Activated naive CD4-positive, alpha-beta T cell treated with anti-CD3 and anti-CD28 coated beads, Interleukin-2, amount 50 U/mL, for 24 hours (primary cell): Measurements from ENCODE around the gene TFR2.
"Not testable (repeated sequence)": the region's sequence is repeated elsewhere in the genome, so short reads cannot be mapped to it uniquely, and the experiment has no call there.

ENCODE experiments used
- H3K27ac Mint-ChIP-seq: one replicate; pipeline ENCODE4 v1.8.0; 2021; ENCODE audit warnings: mild to moderate bottlenecking, mixed read lengths
- H3K27me3 Mint-ChIP-seq: one replicate; pipeline ENCODE4 v1.8.0; 2021; ENCODE audit warnings: mixed read lengths
- H3K36me3 Mint-ChIP-seq: one replicate; pipeline ENCODE4 v1.8.0; 2021; ENCODE audit warnings: mixed read lengths
- H3K4me1 Mint-ChIP-seq: one replicate; pipeline ENCODE4 v1.8.0; 2021; ENCODE audit warnings: mixed read lengths
- H3K4me3 Mint-ChIP-seq: one replicate; pipeline ENCODE4 v1.8.0; 2021; ENCODE audit warnings: mild to moderate bottlenecking, mixed read lengths
- H3K9me3 Mint-ChIP-seq: one replicate; pipeline ENCODE4 v1.8.0; 2021; ENCODE audit warnings: mixed read lengths

Gene TFR2

DNA sequence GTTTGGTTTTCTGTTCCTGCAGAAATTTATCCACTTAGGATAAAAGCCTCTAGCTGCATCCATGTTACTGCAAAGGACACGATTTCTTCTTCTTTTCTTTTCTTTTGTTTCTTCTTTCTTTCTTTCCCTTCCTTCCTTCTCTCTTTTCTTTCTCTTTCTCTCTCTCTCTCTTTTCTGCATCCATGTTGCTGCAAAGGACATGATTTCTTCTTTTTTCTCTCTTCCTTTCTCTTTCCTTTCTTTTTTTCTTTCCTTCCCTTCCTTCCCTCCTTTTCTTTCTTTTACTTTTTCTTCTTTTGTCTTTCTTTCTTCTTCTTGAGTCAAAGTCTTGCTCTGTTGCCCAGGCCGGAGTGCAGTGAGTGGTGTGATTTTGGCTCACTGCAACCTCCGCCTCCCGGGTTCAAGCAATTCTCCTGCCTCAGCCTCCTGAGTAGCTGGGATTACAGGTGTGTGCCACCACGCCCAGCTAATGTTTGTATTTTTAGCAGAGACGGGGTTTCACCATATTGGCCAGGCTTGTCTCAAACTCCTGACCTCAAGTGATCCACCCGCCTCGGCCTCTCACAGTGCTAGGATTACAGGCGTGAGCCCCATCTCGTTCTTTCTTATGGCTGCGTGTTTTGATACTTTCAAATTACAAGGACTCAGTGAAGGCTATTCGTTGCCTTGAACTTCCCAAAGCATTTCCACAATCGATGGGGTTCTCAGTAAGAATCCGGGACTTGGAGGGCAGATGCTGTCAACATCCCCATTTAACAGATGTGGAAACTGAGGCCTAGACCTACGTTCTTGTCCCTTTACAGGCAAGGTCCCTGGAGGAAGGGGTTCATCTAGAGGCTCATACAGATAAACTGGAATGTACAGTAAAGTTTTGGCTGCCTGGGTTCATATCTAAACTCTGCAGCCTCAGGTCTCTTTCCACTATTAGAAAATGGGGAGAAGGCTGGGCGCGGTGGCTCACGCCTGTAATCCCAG lies 30.3 kb upstream of the TFR2 start:
- Mint-ChIP-seq H3K27ac (no peak overlapping the region), H3K9me3 (no peaks in the 10 kb centered on the region), H3K4me1 (peaks cover 4% of the 10 kb centered on the region), H3K36me3 (no peaks in the 10 kb centered on the region), H3K4me3 (no peak overlapping the region), H3K27me3 (no peaks in the 10 kb centered on the region)

DNA sequence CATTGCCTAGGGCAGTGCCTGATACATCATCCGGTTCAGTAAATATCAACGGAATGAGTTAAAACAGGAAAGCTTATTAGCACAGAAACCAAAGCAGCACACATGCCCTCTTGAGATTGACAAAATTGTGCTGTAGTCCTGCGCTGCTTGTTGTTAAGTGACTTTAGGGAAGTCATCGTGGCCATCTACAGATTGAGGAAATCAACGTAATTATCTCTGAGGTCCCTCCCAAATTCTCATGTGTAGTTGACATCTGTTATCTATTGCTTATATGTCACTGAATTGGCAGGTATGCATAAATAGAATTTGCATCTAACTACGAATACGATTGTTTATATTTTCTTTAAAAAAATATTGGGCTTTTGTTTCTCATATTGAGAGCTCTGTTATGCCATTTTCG lies 28.7 kb upstream of the TFR2 start:
- Mint-ChIP-seq H3K4me1 (no peaks in the 10 kb centered on the region), H3K27ac (no peak overlapping the region), H3K9me3 (no peaks in the 10 kb centered on the region), H3K27me3 (no peaks in the 10 kb centered on the region), H3K4me3 (no peak overlapping the region), H3K36me3 (no peaks in the 10 kb centered on the region)

DNA sequence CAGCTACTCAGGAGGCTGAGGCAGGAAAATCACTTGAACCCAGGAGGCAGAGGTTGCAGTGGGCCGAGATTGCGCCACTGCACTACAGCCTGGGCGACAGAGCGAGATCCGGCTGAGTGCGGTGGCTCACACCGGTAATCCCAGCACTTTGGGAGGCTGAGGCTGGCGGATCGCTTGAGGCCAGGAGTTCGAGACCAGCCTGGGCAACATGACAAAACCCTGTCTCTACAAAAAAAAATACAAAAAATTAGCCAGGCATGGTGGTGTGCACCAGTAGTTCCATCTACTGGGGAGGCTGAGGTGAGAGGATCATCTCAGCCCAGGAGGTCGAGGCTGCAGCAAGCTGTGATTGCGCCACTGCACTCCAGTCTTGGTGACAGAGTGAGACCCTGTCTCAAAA lies 27.8 kb upstream of the TFR2 start:
- H3K4me1 Mint-ChIP-seq, H3K9me3 Mint-ChIP-seq, H3K27ac Mint-ChIP-seq, H3K27me3 Mint-ChIP-seq, H3K36me3 Mint-ChIP-seq, H3K4me3 Mint-ChIP-seq: not testable (repeated sequence)

DNA sequence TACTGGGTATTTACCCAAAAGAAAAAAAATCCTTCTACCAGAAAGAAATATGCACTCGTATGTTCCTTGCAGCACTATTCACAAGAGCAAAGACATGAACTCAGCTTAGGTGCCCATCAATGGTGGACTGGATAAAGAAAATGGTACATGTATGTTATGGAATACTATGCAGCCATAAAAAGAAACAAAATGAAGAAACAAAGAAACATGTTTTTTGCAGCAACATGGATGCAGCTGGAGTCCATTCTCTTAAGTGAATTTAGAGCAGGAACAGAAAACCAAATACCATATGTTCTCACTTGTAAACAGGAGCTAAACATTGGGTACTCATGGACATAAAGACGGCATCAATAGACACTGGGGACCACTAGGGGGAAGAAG lies 26.7 kb upstream of the TFR2 start:
- H3K27ac Mint-ChIP-seq = no peak overlapping the region
- no peaks in the 10 kb centered on the region for H3K9me3 Mint-ChIP-seq
- H3K27me3 Mint-ChIP-seq = no peaks in the 10 kb centered on the region
- no peaks in the 10 kb centered on the region for H3K4me1 Mint-ChIP-seq
- H3K4me3 Mint-ChIP-seq = no peak overlapping the region
- no peaks in the 10 kb centered on the region for H3K36me3 Mint-ChIP-seq

DNA sequence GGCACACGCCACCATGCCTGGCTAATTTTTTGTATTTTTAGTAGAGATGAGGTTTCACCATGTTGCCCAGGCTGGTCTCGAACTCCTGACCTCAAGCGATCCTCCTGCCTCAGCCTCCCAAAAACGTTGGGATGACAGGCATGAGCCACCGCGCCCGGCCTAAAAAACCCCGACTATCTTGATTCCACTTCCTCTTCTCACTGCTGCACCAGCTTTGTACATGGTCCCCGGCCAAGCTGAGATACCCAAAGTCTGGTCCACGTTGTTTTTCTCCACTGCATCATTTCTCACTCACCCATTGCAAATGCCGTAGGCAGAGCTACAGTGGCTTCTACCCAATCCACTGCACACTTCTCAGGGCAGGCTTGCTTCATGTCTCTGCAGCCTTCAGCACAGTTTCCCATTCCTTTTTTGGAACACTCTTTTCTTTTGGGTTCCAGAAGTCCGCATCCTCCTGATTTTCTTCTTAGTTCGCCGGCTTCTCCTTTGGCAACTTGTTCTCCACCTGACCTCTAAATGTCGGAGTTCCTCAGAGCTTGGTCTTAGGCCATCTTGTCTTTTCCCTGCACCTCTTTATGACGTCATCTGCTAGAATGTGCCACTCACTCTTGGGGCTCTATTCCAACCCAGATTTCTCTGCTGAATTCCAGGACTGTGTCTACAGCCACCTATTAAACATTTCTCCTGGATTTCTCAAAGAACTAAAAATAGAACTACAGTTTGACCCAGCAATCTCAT lies 26.1 kb upstream of the TFR2 start:
- no peaks in the 10 kb centered on the region for H3K4me1 Mint-ChIP-seq

DNA sequence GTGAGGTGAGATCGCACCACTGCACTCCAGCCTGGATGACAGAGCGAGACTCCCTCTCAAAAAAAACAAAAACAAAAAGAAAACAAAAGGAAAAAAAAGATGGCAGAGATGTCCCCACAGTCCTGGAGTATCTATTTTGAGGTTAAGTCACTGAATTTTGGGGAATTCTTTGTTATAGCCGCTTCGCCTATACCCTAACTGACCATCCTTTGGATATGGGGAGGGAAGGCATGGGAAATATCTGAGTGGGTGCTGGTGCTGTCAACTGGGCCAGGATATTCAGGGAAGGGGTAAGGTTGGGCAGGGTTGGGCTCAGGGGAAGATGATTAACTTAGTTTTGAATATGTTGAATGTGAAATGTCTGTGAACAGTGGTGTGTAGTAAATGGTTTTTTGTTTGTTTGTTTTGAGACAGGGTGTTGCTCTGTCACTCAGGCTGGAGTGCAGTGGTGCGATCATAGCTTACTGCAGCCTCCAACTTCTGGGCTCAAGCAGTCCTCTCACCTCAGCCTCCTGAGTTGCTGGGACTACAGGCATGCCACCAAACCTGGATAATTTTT lies 23.9 kb upstream of the TFR2 start:
- Mint-ChIP-seq H3K4me1 (no peaks in the 10 kb centered on the region), H3K4me3 (no peak overlapping the region), H3K27ac (peak overlapping the region; percentile 66), H3K36me3 (no peaks in the 10 kb centered on the region), H3K27me3 (peaks cover 2% of the 10 kb centered on the region), H3K9me3 (no peaks in the 10 kb centered on the region)

More for the DNA sequence above, 26.1 kb upstream of the TFR2 start:
- H3K27me3 Mint-ChIP-seq = no peaks in the 10 kb centered on the region
- no peaks in the 10 kb centered on the region for H3K36me3 Mint-ChIP-seq
- H3K9me3 Mint-ChIP-seq = no peaks in the 10 kb centered on the region
- H3K4me3 Mint-ChIP-seq = no peak overlapping the region
- H3K27ac Mint-ChIP-seq = no peak overlapping the region

DNA sequence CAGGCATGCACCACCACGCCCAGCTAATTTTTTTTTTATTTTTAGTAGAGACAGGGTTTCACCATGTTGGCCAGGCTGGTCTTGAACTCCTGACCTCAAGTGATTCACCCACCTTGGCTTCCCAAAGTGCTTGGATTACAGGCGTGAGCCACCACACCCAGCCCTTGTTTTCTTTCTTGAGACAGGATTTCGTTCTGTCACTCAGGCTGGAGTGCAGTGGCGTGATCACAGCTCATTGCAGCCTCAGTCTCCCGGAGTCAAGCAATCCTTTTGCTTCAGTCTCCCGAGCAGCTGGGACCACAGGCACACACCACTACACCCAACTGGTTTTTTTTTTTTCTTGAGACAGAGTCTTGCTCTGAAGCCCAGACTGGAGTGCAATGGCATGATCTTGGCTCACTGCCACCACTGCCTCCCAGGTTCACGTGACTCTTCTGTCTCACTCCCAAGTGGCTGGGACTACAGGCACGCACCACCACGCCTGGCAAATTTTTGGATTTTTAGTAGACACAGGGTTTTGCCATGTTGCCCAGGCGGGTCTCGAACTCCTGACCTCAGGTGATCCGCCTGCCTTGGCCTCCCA lies 20.9 kb upstream of the TFR2 start:
- not testable (repeated sequence) for H3K9me3 Mint-ChIP-seq, H3K4me3 Mint-ChIP-seq, H3K36me3 Mint-ChIP-seq, H3K27ac Mint-ChIP-seq, H3K4me1 Mint-ChIP-seq
- peaks cover 11% of the 10 kb centered on the region for H3K27me3 Mint-ChIP-seq

DNA sequence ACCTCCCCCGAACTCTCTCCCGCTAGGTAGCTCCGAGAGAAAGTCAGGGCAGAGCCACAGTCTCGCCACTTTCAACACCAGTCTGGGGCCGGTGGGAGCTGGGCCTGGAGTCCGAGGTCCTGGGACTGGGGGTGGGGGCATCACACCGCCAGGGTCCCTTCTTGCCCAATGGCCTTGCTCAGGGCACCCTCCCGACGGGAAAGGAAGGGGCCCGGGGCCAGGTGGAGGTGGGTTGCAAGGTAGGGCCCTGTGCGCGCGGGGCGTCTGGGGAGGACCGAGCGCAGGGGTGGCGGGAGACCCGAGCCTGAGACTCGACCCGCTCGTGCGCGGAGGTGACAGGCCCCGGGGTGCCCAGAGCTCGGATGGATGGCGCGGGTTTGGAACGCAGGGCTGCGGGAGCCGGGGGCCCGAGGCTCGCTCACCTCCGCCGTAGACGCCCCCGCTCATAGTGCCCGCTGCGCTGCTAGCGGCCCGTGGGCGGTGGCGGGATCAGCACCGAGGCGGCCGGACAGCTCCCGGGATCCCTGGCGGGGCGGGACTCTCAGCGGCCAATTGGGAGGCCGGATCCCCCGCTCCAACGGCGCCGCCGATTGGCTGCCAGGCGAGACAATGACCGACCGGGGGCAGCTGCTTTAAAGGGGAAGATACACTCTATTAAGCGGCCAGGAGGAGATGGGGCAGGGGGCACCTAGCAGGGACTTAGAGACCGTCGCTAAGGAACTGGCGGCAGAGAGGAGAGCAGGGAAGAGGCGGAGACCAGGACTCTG lies 14.7 kb upstream of the TFR2 start, which contains the start of gene ACTL6B:
Gene ACTL6B, minus strand, starts transcription at position 541 of the 767 bp plus-strand sequence. Its CDS starts 94 bp downstream, at position 447.
- Mint-ChIP-seq H3K4me1 (peaks cover 5% of the 10 kb centered on the region), H3K27me3 (peaks cover 29% of the 10 kb centered on the region), H3K4me3 (no peak within 1 kb of the TSS), H3K27ac (no peak within 1 kb of the TSS), H3K36me3 (no peaks in the 10 kb centered on the region), H3K9me3 (no peaks in the 10 kb centered on the region)

DNA sequence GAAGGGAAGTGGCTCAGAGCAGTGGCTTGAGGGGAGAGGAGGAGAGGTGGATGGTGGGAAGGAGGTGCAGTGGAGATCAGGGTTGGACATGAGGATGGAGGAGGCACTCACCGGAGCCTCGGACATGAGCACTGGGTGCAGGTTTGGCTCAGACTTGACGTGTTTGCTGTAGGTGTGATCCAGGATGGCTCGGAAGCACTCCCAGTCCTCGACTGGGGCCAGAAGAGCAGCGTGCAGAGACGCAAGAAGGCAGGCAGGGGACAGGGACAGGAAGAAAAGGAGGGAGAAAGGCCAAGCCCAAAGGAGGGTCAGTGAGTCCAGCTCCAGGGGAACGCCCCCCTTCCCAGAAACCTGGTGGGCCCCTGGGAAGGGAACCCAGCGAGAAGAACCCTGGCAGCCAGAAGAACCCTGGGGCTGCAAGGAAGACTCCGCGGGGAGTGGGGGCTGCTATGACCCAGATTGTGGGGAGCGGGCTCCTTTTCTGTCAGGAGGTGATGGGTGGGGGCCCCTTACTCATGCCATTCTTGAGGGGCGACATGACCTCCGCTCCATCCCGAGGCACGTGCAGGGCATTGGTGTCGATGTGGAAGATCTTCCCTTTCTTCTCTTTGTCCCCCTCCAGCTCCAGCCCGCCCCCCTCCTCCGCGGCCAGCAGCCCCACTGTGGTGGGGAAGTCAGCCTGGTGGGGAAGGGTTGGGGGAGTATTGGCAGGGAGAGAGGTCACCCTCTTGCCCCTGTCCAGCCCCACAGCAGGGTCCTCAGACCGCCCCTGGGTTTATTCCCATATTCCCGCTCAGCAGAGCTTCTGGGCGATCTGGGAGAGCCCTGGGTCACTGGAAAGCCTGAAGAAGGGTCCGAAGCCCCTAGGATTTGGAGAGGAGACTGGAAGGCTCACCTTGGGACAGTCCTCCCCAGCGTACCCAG lies 13.8 kb upstream of the TFR2 start:
- no peak overlapping the region for H3K4me3 Mint-ChIP-seq

DNA sequence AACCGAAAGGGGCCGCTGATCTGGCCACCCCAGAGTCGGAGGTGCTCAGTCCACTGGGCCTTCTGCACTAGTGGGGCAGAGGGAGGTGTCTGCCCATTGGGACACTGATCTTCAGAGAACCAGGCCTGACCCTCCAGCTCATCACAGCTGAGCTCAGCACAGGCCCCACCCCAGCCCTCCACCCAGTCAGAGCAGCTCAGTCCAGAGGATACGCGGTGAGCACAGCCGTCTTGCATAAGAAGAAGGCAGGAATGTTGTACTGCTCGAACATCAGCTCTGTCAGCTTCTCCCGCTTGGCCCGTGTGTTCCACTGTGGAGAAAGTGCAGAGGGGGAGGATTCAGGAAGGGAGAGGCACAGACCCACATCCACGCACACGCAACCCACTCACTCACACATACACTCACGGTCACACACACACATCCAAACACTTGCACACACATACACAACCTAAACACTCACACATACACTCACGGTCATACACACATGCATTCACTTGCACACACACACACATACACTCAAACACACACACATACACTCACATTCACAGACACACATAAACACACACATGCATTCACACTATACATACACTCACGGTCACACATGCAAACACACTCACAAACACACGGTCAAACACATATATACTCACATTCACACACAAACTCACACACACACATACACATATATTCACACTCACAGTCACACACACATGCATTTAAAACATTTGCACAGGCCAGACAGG lies 8.6 kb upstream of the TFR2 start:
- Mint-ChIP-seq H3K4me3 (no peak overlapping the region), H3K4me1 (peaks cover 4% of the 10 kb centered on the region), H3K9me3 (no peaks in the 10 kb centered on the region), H3K27ac (no peak overlapping the region), H3K36me3 (no peaks in the 10 kb centered on the region), H3K27me3 (peaks cover 13% of the 10 kb centered on the region)

More for the DNA sequence above, 13.8 kb upstream of the TFR2 start:
- Mint-ChIP-seq H3K9me3 (no peaks in the 10 kb centered on the region), H3K27me3 (peaks cover 29% of the 10 kb centered on the region), H3K36me3 (no peaks in the 10 kb centered on the region), H3K27ac (peak overlapping the region; percentile 64), H3K4me1 (peaks cover 5% of the 10 kb centered on the region)

DNA sequence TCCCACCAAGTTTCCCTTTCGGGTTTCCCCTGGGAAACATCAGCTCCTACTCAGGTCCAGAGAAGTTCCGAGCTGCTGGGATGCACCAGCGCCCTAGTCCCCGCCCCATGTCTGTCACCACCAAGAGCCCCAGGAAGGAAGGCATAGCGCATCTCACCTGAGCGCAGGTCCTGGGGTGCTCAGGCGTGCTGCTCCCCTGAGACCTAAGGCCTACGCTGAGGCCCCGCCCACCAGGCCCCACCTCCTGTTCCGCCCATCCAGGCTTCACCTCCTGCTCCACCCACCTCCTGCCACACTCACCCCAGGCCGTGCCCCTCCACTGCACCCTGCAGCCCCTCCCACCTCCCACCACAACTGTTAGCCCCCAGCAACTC lies 1.2 kb upstream of the TFR2 start:
- Mint-ChIP-seq H3K4me3 (no peak overlapping the region), H3K27ac (no peak overlapping the region)

DNA sequence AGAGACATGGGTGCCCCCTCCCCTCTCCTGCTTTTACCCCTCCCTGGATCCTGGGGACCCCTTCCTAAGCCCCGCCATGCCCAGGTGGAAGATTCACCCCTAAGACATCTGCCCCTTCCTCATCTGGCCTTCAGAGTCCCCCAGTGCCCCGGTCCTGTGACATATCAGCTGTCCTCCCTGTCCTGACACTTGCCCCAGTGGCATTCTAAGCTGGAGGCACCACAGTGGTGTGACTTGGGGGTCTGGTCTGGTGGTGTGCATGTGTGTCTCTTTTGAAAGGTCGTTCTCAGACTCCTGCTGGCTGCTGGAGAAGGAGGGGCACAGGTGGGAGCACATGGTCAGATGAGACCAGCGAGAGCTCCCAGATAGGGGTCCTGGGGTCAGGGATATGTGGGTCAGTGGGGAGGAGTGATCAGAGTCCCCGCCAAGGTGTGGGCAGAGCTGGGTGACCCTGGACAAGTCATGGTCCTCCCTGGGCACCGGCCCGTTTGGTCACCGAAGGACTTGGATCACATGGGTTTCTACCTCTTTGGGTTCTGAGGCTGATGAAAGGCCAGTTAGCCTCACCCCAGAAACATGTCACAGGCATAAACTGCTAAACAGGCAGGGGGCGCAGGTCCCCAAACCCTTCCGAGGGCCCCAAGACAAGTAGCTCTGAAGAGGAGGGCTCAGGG lies 645 bp upstream of the TFR2 start:
- H3K9me3 Mint-ChIP-seq = no peaks in the 10 kb centered on the region
- no peak overlapping the region for H3K27ac Mint-ChIP-seq
- no peaks in the 10 kb centered on the region for H3K4me1 Mint-ChIP-seq
- no peak overlapping the region for H3K4me3 Mint-ChIP-seq
- no peaks in the 10 kb centered on the region for H3K27me3 Mint-ChIP-seq
- no peaks in the 10 kb centered on the region for H3K36me3 Mint-ChIP-seq

More for the DNA sequence above, 1.2 kb upstream of the TFR2 start:
- Mint-ChIP-seq H3K9me3 (no peaks in the 10 kb centered on the region), H3K27me3 (peaks cover under 1% of the 10 kb centered on the region), H3K36me3 (no peaks in the 10 kb centered on the region), H3K4me1 (no peaks in the 10 kb centered on the region)
